Measurements from ENCODE around the gene DGKQ. TPM values are rescaled to one million over a fixed set of nuclear protein-coding genes. Genes with fewer than 3 reads are reported as not detected.

DGKQ gene
- total RNA-seq, 1 experiment from 2014 or later: 14.2 TPM

- Histone ChIP-seq H3K79me2 (ENCODE audit: low read length) (no peaks in the 10 kb centered on the region), H3K4me3 (ENCODE audit: low read length) (no peak within 1 kb of the TSS), H3K27me3 (ENCODE audit: low read length) (peaks cover 10% of the 10 kb centered on the region), H3K4me2 (ENCODE audit: low read length) (peak within 1 kb of the TSS; percentile 60), H3K4me1 (ENCODE audit: insufficient read depth, low read length) (peaks cover 15% of the 10 kb centered on the region), H3K27ac (ENCODE audit: low read length) (peak within 1 kb of the TSS; percentile 39), H3K9ac (ENCODE audit: low read length) (no peak within 1 kb of the TSS; the same call in 1 of the 2 replicates), H3F3A (ENCODE audit: low read length, unreplicated experiment) (no peaks in the 10 kb centered on the region), H3K36me3 (ENCODE audit: low read depth, low read length) (no peaks in the 10 kb centered on the region), H4K20me1 (ENCODE audit: low read length) (no peaks in the 10 kb centered on the region), H2AFZ (ENCODE audit: low read length) (0 out of 2 replicates have a peak within 1 kb of the TSS, but pooled peaks have one; percentile 22), H3K9me3 (ENCODE audit: low read length) (no peaks in the 10 kb centered on the region), H3K9me2 (replicated peaks; ENCODE audit: low read length) (no peaks in the 10 kb centered on the region)
- no peak for TF ChIP-seq EZH2 (IDR thresholded peaks at IDR 0.05; ENCODE audit: low read length, unreplicated experiment)
- TF ChIP-seq CTCF (conservative IDR thresholded peaks at IDR 0.05; ENCODE audit: low read depth, low read length): no peak
- TF ChIP-seq EZH2phosphoT487 (IDR thresholded peaks at IDR 0.05; ENCODE audit: borderline replicate concordance, low read length): no peak
- no TSS peak for BruUV-seq (replicated peaks)
- intact Hi-C loops (cut with micrococcal nuclease): no loop called here
- DNase-seq (peak; percentile 4), ATAC-seq (no peak)
- POLR2A ChIA-PET (ENCODE audit: unreplicated experiment): no interaction called here
- CTCF ChIA-PET: no interaction called here
Observed at GRCh38 chr4:993111-994029, 20.0 kb upstream of the DGKQ start, which contains the start of gene SLC26A1. Gene SLC26A1 (minus strand): TSS chr4:993404. CDS start chr4:991703, 1,701 bp downstream.

- Histone ChIP-seq H3K36me3 (ENCODE audit: low read depth, low read length) (no peaks in the 10 kb centered on the region), H3K27me3 (ENCODE audit: low read length) (peaks cover 1% of the 10 kb centered on the region), H3K4me3 (ENCODE audit: low read length) (no peak overlapping the region), H3K27ac (ENCODE audit: low read length) (peak overlapping the region; percentile 39), H3K9me2 (replicated peaks; ENCODE audit: low read length) (no peaks in the 10 kb centered on the region), H3K9me3 (ENCODE audit: low read length) (no peaks in the 10 kb centered on the region), H3K4me2 (ENCODE audit: low read length) (peak overlapping the region; percentile 60), H3K9ac (ENCODE audit: low read length) (no peak overlapping the region), H2AFZ (ENCODE audit: low read length) (0 out of 2 replicates have a peak overlapping the region, but pooled peaks have one; percentile 22), H4K20me1 (ENCODE audit: low read length) (no peaks in the 10 kb centered on the region), H3K79me2 (ENCODE audit: low read length) (peaks cover 5% of the 10 kb centered on the region; the same call in 1 of the 2 replicates), H3F3A (ENCODE audit: low read length, unreplicated experiment) (no peaks in the 10 kb centered on the region), H3K4me1 (ENCODE audit: insufficient read depth, low read length) (peaks cover 22% of the 10 kb centered on the region)
- ATAC-seq (peak; percentile 47), DNase-seq (peak; percentile 31)
- no TSS peak for BruUV-seq (replicated peaks)
- ChIA-PET POLR2A (ENCODE audit: unreplicated experiment) (no interaction called here), CTCF (interaction anchor here (0.6 kb wide), 1 partner anchor 128 kb away, joined by 4 read pairs; no protein-coding TSS in a partner anchor)
- TF ChIP-seq CTCF (conservative IDR thresholded peaks at IDR 0.05; ENCODE audit: low read depth, low read length): no peak
- TF ChIP-seq EZH2phosphoT487 (IDR thresholded peaks at IDR 0.05; ENCODE audit: borderline replicate concordance, low read length): no peak
- TF ChIP-seq EZH2 (IDR thresholded peaks at IDR 0.05; ENCODE audit: low read length, unreplicated experiment): no peak
- intact Hi-C loops (cut with micrococcal nuclease): no loop called here
Observed at GRCh38 chr4:992297-993110, 19.1 kb upstream of the DGKQ start.

Data from PC-3 (cell line).